ENCODE data around the gene TXNDC11. TPM values are rescaled to one million over a fixed set of nuclear protein-coding genes. Genes with fewer than 3 reads are reported as not detected.

Gene TXNDC11
- total and polyA plus RNA-seq, 2 experiments from 2014 or later = 6.8 to 12.0 TPM

DNA sequence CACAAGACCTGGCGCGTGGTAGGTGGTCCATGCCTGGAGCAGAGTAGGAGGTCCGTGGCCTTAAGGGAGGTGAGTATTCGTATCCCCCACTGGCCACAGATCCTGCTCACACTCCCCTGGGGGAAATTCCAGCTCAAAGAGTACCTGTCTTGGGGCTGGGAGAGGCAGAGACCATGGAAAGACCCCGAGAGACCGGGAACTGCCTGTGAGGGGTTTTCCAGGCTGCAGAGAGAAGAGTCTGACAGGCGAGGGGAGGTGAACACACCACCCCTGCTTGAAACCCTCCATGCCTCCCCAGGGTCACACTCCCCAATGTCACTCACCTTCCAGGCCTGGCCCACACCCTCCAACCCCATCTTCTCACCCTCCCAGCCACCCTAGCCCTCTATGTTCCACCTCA, 87.0 kb downstream of the TXNDC11 start:
- Mint-ChIP-seq H3K36me3 (ENCODE audit: low read depth) (no peaks in the 10 kb centered on the region), H3K27me3 (ENCODE audit: insufficient read depth, low read depth, poor library complexity) (peaks cover 9% of the 10 kb centered on the region), H3K27ac (no peak overlapping the region), H3K4me1 (peaks cover 6% of the 10 kb centered on the region; the same call in 2 of the 3 replicates), H3K9me3 (no peaks in the 10 kb centered on the region), H3K4me3 (no peak overlapping the region)
- no peak for ATAC-seq
- no peaks in the 10 kb centered on the region for H3K36me3 ChIP-seq (ENCODE audit: insufficient read depth)
- H3K4me2 ChIP-seq = no peak overlapping the region
- TF ChIP-seq EZH2 (IDR thresholded peaks at IDR 0.05; ENCODE audit: low read depth, unreplicated experiment) = no peak
- no peak for TF ChIP-seq NANOG (IDR thresholded peaks at IDR 0.05; ENCODE audit: borderline replicate concordance)
- TF ChIP-seq JUNB (IDR thresholded peaks at IDR 0.05; ENCODE audit: unreplicated experiment) = no peak
- no peak for TF ChIP-seq POLR2AphosphoS5 (IDR thresholded peaks at IDR 0.05; ENCODE audit: low read depth)
- no peak for TF ChIP-seq EZH2phosphoT487 (IDR thresholded peaks at IDR 0.05; ENCODE audit: unreplicated experiment)
- TF ChIP-seq, protein P1, sequence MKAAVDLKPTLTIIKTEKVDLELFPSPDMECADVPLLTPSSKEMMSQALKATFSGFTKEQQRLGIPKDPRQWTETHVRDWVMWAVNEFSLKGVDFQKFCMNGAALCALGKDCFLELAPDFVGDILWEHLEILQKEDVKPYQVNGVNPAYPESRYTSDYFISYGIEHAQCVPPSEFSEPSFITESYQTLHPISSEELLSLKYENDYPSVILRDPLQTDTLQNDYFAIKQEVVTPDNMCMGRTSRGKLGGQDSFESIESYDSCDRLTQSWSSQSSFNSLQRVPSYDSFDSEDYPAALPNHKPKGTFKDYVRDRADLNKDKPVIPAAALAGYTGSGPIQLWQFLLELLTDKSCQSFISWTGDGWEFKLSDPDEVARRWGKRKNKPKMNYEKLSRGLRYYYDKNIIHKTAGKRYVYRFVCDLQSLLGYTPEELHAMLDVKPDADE (IDR thresholded peaks at IDR 0.05) = no peak
- no peak for TF ChIP-seq CREB1 (CRISPR knock-in tag; IDR thresholded peaks at IDR 0.05; ENCODE audit: low read depth)
- TF ChIP-seq, protein P2, sequence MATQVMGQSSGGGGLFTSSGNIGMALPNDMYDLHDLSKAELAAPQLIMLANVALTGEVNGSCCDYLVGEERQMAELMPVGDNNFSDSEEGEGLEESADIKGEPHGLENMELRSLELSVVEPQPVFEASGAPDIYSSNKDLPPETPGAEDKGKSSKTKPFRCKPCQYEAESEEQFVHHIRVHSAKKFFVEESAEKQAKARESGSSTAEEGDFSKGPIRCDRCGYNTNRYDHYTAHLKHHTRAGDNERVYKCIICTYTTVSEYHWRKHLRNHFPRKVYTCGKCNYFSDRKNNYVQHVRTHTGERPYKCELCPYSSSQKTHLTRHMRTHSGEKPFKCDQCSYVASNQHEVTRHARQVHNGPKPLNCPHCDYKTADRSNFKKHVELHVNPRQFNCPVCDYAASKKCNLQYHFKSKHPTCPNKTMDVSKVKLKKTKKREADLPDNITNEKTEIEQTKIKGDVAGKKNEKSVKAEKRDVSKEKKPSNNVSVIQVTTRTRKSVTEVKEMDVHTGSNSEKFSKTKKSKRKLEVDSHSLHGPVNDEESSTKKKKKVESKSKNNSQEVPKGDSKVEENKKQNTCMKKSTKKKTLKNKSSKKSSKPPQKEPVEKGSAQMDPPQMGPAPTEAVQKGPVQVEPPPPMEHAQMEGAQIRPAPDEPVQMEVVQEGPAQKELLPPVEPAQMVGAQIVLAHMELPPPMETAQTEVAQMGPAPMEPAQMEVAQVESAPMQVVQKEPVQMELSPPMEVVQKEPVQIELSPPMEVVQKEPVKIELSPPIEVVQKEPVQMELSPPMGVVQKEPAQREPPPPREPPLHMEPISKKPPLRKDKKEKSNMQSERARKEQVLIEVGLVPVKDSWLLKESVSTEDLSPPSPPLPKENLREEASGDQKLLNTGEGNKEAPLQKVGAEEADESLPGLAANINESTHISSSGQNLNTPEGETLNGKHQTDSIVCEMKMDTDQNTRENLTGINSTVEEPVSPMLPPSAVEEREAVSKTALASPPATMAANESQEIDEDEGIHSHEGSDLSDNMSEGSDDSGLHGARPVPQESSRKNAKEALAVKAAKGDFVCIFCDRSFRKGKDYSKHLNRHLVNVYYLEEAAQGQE (IDR thresholded peaks at IDR 0.05; ENCODE audit: unreplicated experiment) = no peak
- TF ChIP-seq ZNF331 (CRISPR knock-in tag; IDR thresholded peaks at IDR 0.05; ENCODE audit: low read depth) = no peak
- no peak for TF ChIP-seq STAT1 (IDR thresholded peaks at IDR 0.05; ENCODE audit: unreplicated experiment)
- TF ChIP-seq ZNF114 (CRISPR knock-in tag; IDR thresholded peaks at IDR 0.05) = no peak
- TF ChIP-seq, protein P3, sequence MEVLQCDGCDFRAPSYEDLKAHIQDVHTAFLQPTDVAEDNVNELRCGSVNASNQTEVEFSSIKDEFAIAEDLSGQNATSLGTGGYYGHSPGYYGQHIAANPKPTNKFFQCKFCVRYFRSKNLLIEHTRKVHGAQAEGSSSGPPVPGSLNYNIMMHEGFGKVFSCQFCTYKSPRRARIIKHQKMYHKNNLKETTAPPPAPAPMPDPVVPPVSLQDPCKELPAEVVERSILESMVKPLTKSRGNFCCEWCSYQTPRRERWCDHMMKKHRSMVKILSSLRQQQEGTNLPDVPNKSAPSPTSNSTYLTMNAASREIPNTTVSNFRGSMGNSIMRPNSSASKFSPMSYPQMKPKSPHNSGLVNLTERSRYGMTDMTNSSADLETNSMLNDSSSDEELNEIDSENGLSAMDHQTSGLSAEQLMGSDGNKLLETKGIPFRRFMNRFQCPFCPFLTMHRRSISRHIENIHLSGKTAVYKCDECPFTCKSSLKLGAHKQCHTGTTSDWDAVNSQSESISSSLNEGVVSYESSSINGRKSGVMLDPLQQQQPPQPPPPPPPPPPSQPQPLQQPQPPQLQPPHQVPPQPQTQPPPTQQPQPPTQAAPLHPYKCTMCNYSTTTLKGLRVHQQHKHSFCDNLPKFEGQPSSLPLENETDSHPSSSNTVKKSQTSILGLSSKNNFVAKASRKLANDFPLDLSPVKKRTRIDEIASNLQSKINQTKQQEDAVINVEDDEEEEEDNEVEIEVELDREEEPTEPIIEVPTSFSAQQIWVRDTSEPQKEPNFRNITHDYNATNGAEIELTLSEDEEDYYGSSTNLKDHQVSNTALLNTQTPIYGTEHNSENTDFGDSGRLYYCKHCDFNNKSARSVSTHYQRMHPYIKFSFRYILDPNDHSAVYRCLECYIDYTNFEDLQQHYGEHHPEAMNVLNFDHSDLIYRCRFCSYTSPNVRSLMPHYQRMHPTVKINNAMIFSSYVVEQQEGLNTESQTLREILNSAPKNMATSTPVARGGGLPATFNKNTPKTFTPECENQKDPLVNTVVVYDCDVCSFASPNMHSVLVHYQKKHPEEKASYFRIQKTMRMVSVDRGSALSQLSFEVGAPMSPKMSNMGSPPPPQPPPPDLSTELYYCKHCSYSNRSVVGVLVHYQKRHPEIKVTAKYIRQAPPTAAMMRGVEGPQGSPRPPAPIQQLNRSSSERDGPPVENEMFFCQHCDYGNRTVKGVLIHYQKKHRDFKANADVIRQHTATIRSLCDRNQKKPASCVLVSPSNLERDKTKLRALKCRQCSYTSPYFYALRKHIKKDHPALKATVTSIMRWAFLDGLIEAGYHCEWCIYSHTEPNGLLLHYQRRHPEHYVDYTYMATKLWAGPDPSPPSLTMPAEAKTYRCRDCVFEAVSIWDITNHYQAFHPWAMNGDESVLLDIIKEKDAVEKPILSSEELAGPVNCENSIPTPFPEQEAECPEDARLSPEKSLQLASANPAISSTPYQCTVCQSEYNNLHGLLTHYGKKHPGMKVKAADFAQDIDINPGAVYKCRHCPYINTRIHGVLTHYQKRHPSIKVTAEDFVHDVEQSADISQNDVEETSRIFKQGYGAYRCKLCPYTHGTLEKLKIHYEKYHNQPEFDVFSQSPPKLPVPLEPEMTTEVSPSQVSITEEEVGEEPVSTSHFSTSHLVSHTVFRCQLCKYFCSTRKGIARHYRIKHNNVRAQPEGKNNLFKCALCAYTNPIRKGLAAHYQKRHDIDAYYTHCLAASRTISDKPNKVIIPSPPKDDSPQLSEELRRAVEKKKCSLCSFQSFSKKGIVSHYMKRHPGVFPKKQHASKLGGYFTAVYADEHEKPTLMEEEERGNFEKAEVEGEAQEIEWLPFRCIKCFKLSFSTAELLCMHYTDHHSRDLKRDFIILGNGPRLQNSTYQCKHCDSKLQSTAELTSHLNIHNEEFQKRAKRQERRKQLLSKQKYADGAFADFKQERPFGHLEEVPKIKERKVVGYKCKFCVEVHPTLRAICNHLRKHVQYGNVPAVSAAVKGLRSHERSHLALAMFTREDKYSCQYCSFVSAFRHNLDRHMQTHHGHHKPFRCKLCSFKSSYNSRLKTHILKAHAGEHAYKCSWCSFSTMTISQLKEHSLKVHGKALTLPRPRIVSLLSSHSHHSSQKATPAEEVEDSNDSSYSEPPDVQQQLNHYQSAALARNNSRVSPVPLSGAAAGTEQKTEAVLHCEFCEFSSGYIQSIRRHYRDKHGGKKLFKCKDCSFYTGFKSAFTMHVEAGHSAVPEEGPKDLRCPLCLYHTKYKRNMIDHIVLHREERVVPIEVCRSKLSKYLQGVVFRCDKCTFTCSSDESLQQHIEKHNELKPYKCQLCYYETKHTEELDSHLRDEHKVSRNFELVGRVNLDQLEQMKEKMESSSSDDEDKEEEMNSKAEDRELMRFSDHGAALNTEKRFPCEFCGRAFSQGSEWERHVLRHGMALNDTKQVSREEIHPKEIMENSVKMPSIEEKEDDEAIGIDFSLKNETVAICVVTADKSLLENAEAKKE (CRISPR knock-in tag; IDR thresholded peaks at IDR 0.05) = no peak
- TF ChIP-seq, protein P4, sequence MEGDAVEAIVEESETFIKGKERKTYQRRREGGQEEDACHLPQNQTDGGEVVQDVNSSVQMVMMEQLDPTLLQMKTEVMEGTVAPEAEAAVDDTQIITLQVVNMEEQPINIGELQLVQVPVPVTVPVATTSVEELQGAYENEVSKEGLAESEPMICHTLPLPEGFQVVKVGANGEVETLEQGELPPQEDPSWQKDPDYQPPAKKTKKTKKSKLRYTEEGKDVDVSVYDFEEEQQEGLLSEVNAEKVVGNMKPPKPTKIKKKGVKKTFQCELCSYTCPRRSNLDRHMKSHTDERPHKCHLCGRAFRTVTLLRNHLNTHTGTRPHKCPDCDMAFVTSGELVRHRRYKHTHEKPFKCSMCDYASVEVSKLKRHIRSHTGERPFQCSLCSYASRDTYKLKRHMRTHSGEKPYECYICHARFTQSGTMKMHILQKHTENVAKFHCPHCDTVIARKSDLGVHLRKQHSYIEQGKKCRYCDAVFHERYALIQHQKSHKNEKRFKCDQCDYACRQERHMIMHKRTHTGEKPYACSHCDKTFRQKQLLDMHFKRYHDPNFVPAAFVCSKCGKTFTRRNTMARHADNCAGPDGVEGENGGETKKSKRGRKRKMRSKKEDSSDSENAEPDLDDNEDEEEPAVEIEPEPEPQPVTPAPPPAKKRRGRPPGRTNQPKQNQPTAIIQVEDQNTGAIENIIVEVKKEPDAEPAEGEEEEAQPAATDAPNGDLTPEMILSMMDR (conservative IDR thresholded peaks at IDR 0.05; ENCODE audit: low read depth in 2 of 2) = no peak
- H2AFZ ChIP-seq = no peak overlapping the region
- no peaks in the 10 kb centered on the region for H3K79me2 ChIP-seq (replicated peaks; ENCODE audit: insufficient read depth)
- DNase-seq (ENCODE audit: low spot score) = no peak
- H3K4me3 ChIP-seq = no peak overlapping the region
- no peaks in the 10 kb centered on the region for H3K4me1 ChIP-seq (ENCODE audit: insufficient read depth)
- H3K27me3 ChIP-seq (ENCODE audit: insufficient read depth) = no peaks in the 10 kb centered on the region
- H3F3A ChIP-seq (replicated peaks; ENCODE audit: low read depth) = no peaks in the 10 kb centered on the region
- no peaks in the 10 kb centered on the region for H4K20me1 ChIP-seq (replicated peaks; ENCODE audit: insufficient read depth)
- no peak overlapping the region for H3K27ac ChIP-seq (ENCODE audit: low read depth)
- no peaks in the 10 kb centered on the region for H3K9me2 ChIP-seq (ENCODE audit: insufficient read depth)
